Kidney tubule cell (primary cell): ENCODE data around the gene PPID.
"Not testable (repeated sequence)": the region's sequence is repeated elsewhere in the genome, so short reads cannot be mapped to it uniquely, and the experiment has no call there.

Source experiments
- DNase-seq: peaks from one replicate; pipeline ENCODE4 v3.0.0-alpha.2; 2018; ENCODE audit warnings: low spot score

Gene PPID

DNA sequence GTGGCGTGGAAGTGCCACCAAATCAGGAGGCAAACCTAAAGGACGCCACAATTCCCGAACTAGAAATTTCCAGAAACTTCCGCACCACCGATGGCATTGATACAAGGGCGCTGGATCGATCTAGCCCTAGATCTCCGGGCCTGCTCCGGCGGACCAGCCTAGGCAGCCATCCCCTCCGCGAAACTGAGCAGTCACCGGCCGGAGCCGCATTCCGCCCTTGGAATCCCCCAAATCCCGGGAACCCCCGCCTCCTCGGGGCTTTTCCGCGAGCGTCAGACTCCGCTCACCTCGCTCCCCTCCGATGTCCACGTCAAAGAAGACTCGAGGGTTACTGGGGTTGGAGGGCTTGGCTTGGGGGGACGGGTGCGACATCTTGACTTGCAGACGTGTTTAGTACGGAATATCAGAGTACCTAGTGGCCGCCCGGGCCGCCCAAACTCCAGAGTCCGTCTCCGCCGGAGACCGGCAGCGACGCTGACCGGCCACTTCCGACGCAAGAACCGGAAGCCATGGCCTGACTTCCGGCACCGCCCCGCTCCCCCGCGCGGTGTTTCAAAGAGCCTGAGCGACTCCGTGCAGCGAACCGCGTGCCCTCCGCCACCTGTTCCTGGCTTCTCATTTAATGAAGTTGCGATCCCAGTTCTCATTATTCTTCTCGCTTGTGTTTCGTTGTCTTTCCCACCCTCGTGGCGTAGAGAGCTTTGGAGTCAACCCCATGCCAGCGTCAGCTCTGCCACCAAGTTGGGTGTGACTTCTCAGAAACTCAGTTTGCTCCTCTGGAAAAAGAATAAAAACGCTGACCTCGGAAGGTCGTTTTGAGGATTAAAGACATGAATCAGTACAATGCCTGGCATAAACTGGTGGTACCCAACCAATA lies at the start of gene PPID:
Gene PPID (minus strand): TSS at position 480 of the 877 bp plus-strand sequence. CDS start 108 bp downstream, at position 372.
- DNase-seq: peak; percentile 89

DNA sequence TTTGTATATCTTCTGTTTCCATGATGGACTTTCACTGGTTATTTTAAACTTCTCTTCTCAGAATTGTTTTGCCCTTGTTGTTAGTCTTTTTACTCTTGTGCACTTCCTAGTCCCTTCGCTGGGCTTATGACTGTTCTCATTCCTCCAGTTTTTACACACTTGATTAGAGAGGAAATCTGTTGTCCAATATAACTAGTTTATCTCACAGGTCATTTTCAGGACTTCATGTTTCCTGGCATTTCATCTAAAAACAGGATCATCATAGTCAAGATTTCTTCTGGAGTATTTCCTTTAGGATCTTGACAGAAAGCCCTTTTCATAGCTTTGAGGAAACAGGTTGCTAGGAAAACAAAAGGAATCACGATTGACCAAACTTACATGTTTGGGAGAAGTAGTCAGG lies 48.6 kb upstream of the PPID start:
- DNase-seq: peak; percentile 38

DNA sequence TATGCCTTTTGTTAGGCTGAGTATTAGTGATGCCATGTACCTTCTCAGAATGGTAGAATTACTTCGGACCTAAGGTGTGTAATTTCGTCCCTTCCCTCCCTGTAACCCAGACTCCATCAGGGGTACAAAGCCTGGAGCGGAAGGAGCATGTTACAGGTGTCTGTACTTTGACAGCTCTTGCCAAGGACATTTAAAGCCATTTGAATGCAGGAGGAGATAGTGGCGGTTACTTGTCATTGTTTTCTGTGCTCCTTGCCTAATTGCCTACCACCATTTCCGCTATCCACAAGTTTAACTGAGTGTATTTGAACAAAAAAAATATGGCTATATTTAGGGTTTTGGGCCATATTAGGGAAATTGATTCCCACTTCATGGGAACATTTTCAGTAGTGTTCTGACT lies 47.5 kb upstream of the PPID start:
- DNase-seq: no peak

DNA sequence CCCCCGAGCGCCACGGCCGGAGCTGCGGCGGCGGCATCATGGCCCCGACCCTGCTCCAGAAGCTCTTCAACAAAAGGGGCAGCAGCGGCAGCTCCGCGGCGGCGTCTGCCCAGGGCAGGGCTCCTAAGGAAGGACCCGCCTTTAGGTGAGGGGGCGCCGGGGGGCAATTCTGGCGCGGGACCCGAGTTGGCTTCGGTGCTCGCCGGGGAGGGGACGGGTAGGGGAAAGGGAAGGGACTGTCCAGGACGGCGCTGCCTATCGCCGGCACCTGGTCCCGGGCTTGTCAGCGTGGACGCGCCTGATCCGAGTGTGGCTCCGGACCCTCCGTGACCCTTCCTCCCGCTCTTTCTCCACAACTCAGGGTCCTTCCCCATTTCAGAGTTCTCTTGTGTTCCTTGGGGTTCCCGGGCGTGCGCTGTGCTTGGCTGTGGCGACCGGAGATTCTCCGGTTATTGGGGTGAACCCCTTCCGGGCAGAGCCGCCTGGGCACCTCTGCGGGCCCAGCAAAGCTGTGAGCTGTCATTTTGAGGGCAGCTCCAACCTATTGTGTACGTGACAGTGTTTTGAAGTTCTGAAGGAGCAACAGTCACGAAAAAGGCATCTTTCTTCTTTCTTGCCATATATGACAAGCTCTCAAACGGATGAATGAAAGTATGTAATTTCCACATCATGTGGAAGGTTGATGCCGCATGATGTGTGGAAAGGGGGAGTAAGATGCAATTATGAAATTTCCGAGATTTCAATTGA lies 46.2 kb upstream of the PPID start:
- peak; percentile 47 for DNase-seq

DNA sequence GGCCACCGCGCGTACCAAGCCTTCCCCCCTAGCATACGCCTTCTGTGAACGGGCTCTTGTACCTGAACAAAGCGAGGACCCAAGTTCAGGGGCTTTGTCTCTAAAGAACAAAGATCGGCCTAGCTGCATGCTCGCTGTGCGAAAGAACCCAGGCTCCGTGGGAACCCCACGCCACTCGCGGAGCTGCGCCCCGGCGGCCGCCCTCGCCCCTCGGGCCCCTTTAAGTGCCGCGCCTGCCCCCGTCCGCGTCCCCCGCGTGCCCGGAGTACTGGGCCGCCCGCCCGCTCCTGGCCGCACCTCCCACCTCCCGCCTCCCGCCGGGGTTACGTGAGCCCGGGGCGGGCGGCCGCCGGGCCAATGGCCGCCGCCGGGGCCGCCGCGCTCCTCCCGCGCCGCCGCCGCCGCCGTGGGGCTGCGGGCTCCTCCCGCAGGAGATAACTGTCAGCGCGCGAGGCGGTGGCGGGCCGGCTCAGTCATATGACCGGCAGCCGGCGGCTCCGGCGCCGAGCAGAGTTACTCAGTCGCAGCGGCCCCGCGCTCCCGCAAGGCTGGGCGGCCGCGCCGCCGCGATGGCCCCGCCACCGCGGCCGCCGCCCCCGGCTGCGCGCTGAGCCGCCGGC lies 45.5 kb upstream of the PPID start, which contains the start of gene FNIP2:
Gene FNIP2 (plus strand): TSS at position 472 of the 620 bp plus-strand sequence. CDS start 187 bp downstream, outside the sequence.
- DNase-seq: peak; percentile 85

DNA sequence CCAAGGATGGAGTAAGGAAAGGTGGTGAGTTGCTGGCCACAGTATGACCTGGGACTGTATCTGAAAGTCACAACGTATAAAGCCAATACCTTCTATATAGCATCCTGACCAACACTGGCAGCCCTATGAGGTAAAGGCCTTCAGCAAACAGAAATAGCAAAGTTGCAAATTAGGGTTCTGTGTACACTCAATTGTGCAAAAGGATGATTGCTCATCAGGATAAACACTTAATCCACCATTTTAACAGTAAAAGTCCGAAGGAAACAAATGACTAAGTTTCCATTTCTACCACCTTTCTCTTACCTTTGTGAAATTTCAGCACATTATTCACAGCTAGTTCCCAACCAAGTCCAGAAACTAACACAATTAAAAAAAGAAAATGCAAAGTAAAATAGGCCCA lies 44.3 kb upstream of the PPID start:
- DNase-seq: no peak

DNA sequence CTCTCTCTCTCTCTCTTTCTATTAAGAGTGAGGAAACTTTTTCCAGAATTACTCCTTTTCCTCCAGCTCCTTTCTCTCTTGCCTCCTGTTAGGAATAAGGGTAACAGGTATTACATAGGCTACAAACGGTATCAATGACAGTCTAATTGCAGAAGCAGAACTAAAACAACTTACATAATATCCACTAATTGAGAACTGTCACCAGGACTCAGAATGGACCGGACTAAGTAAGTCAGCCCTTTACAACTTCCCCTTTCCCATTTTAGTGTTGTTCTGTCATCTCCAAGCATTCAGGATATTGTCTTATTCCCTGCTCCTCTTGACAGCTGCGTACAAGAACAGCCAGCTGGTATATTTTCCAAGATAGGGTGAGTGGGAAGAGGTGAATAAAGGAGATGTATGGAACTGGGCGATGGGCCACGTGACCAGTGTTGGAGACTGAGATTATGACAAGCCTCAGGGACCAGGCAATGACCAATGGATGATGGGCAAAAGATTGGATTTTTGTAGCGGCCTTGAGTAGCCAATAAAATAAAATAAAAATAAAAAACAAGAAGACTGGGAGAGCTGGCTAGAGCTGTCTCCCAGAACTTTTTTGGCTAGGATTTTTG lies 43.3 kb upstream of the PPID start:
- DNase-seq: no peak

DNA sequence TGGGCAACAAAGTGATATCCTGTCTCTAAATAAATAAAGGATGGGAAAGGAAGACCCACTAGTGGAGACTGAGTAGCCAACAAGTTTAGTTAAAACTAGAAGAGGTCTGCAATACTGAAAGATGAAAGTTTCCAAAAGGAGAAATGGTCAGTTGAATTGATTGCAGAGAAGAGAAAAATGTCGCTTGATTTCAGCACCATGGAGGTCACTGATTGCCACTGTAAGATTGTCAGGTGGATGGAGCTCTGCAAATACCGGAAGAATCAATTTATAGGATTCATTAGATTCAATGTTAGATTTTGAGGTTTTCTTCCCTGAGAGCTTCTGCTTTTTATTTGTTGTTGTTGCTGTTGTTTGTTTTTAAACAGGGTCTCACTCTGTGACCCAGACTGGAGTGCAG lies 40.3 kb upstream of the PPID start:
- no peak for DNase-seq

DNA sequence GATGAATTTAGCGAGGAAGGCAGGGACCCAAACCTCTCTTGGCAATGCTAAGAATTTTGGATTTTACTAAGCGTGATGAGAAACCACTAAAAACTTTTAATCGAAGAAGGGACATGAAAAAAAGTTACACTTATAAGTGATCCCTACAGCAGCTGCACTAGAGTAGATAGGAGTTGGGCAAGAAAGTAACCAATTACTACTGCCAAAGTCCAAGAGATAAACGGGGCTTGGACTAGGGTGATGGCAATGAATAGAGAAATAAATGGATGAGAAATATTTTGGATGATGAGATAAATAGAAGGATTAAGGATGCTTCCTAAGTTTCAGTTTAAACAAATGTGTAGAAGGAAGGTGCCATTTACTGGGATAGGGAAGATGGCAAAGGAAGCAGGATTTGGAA lies 39.4 kb upstream of the PPID start:
- DNase-seq: no peak

DNA sequence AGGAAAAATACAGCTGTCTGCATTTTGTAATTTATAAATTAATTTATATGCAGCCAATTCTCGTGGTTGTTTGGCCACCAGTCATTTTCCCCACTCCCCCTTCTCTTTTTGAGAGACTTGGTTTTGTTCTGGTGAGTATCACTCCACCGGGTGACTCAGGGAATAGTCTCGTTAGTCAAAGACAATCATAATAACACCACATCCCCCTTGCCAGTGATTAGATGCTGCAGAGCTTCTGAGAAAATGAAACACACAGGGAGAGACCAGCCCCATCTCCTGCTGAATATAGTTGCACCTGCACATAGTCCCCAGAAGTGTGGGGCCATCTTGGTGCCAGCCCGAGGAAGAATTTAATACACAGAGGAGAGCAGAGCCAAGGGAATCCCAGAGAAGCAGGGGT lies 37.7 kb upstream of the PPID start:
- no peak for DNase-seq

DNA sequence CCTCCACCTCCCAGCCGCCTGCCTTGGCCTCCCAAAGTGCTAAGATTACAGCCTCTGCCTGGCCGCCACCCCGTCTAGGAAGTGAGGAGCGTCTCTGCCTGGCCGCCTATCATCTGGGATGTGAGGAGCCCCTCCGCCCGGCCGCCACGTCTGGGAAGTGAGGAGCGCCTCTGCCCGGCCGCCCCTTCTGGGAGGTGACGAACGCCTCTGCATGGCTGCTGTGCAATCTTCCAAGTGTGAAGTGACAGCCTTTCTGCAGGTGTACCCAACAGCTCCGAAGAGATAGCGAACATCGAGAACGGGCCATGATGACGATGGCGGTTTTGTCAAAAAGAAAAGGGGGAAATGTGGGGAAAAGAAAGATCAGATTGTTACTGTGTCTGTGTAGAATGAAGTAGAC lies 36.3 kb upstream of the PPID start:
- not testable (repeated sequence) for DNase-seq

DNA sequence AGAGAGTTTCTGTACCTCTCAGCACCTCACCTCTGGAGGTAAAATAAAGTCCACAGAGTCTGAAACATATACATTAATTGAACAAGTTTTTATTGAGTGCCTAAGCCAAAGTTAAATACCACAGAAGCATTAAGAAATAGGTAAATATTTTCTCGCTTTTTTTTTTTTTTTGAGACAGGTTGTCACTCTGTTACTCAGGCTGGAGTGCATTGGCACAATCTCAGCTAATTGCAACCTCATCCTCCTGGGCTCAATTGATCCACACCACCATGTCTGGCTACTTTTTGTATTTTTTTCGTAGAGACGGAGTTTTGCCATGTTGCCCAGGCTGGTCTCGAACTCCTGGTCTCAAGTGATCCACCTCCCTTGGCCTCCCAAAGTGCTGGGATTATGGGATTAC lies 35.5 kb upstream of the PPID start:
- no peak for DNase-seq

DNA sequence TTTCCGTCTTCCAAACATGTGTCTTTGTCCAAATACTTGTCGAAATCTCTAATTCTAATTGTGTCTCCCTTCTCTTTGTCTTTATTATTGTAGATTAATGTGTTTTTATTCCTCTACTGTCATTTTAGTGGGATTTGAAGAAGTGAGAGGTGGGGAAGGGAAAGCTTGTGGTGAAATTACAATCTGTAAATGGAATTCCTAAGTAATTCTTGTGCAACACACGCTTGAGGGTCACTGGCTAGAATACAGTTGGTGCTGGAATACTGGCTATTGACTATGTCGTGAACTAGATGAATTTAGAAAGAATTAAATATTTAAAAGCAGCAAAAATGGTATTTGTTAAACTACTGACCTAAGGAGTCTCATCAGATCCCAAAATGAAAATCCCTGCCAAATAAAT lies 34.9 kb upstream of the PPID start:
- no peak for DNase-seq

DNA sequence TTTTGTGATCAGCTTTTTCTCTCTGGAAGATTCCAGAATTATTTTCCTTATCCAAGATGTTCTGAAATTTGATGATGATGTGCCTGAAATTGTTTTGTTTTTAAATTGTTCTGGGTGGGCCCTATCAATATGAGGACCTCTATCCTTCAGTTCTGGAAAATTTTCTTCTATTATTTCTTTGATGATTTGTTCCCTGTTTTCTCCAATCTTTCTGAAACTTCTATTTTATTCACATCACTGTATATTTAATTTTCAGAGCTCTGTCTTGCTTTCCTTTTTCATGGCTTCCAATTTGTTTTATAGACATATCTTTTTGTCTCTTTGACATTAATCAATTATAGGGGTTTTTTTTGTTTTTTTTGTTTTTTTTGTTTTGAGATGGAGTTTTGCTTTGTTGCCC lies 33.4 kb upstream of the PPID start:
- no peak for DNase-seq

DNA sequence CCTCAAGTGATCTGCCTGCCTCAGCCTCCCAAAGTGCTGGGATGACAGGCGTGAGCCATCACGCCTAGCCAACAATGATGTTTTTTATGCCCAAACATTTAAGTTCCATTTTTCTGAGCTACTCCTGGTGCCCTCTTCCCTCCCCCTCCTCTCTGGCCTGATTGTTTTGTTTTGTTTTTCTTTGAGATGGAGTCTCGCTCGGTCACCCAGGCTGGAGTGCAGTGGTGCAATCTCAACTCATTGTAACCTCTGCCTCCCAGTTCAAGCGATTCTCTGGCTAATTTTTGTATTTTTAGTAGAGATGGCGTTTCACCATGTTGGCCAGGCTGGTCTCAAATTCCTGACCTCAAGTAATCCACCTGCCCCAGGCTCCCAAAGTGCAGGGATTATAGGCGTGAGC lies 32.6 kb upstream of the PPID start:
- DNase-seq: not testable (repeated sequence)

DNA sequence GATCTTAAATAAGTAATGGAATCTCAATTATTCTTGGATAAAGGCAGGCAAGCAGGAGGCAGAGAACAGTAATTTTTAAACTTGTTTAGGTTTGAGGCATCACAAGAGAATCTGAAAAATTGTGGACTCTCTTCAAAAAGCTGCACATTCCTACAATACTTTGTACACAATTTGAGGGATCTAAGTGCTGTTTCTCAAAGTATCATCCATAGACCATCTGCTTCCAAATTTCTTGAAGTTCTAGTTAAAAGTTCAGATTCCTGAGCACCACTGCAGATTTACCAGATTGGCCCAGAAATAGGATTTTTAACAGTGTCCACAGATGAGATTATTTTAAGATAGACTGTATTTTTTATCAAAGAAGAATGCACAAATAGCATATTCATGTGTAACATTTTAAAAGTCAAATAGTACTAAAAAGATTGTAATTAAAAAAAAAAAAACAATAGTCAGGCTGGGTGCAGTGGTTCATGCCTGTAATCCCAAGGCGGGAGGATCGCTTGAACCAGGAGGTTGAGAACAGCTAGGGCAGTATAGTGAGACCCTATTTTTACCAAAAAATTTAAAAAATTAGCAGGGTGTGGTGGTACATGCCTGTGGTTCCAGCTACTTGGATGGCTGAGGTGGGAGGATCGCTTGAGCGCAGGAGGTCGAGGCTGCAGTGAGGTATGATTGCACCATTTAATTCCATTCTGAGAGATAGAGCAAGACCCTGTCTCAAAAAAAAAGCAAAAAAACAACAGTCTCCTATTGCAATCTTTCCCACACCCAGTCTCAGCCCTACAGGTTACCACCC lies 31.4 kb upstream of the PPID start:
- no peak for DNase-seq

DNA sequence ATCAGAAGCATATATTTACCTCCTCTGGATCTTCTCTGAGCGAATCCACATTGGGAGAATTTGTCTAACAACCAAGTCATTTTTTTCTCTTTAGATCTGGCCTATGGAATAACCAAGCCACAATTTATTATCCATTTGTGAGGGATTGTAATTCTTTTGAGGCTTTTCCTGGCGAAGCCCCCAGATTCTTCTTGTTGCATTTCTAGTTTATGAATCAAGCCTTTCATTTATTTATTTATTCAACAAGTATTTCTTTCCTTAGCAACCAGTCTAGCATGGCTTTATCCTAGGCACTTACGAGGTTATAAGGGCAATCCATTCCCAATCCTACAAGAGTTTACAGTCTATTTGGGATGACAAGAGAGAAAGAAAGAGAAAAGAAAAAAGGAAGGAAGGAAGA lies 27.2 kb upstream of the PPID start:
- no peak for DNase-seq

DNA sequence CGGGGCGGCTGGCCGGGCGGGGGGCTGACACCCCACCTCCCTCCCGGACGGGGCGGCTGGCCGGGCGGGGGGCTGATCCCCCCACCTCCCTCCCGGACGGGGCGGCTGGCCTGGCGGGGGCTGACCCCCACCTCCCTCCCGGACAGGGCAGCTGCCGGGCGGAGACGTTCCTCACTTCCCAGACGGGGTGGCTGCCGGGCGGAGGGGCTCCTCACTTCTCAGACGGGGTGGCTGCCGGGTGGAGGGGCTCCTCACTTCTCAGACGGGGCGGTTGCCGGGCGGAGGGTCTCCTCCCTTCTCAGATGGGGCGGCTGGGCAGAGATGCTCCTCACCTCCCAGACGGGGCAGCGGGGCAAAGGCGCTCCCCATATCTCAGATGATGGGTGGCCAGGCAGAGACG lies 23.3 kb upstream of the PPID start:
- DNase-seq: not testable (repeated sequence)

DNA sequence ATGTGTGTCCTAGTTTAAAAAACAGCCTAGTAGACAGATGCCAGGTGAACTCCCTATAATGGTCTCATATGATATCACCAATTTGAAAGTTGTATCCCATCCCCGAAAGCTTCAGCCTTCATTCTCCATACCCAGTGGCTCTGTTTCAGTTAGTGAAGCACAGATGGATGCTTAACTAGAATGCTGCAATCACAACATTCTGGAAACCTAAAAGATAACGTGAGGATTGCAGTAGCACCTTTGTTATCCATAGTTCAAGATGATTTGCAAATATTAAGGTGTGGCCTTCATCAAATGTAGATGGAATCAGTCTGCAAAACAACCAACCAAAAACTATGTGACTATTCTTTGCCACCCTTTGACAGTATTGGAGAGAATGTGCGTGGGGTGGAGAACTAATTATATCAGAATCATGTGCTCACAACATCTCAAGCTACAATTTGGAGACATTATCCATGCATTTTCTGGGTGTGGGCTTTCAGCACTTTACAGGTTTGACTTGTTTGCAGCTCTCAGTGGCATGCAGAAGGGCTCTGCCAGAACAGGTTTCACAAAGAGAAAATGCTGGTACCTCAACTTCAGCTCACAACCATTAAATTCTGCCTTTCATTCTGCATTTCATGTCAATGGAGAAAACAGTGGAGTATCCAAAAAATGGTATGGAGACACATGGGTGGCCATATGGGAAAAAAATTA lies 18.3 kb upstream of the PPID start:
- DNase-seq: no peak

DNA sequence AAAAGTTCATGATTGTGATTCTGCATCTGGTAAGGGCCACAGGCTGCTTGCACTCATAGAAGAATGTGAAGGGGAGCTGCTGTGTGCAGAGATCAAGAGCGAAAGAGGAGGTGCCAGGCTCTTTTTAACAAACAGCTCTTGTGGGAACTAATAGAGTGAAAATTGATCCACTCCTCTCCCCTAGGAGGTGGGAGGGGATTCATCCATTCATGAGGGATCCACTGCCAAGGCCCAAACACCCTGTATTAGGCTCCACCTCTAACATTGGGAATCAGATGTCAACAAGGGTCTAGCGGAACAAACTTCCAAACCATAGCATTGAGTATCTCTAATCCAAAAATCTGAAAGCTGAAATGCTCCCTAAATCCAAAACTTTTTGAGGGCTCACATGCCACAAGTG lies 16.4 kb upstream of the PPID start:
- DNase-seq: no peak

DNA sequence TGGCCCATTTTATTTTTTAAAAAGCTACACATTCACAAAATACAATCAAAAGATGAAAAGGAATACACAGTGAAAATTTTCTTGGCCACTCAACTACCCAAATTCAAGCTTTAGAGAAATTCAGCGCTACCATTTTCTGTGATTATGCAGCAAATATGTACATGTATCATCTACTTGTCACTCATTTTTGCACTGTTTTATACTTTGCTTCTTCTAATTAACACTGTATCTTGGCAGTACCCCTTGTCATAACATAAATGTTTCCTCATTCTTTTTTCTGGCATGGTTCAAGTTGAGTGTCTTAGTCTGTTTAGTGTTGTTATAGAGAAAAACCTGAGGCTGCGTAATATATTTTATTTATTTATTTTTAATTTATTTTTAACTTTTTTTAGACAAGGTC lies 15.7 kb upstream of the PPID start:
- DNase-seq: no peak
